GM19035 (cell line): ENCODE data around the gene KCND3.
"Not testable (repeated sequence)": the region's sequence is repeated elsewhere in the genome, so short reads cannot be mapped to it uniquely, and the experiment has no call there.

ENCODE experiments used
- ATAC-seq: cut with Tn5 transposase; IDR thresholded peaks from one replicate; pipeline ENCODE4 v1.9.1; 2021; ENCODE audit not compliant: unreplicated experiment

The KCND3 gene

DNA sequence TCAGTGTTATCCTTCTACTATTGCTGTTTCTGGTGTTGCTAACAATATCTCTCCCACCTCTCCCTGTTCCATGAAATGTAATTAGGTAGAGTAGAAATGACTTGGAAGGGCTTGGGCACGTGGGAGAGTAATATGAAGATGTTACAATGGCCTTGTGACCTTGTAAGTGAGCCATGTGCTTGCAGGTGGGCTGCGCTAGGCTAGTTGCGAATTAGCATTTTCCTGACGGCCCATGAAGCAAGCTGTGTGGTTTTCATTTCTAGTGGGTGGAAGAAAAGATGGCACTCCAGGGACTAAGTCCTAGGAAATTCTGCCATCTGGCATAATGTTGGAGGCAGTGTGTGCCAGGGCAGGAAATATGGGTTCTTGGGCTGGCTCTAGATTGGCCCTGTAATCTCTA, 241.5 kb downstream of the KCND3 start:
- ATAC-seq = no peak

DNA sequence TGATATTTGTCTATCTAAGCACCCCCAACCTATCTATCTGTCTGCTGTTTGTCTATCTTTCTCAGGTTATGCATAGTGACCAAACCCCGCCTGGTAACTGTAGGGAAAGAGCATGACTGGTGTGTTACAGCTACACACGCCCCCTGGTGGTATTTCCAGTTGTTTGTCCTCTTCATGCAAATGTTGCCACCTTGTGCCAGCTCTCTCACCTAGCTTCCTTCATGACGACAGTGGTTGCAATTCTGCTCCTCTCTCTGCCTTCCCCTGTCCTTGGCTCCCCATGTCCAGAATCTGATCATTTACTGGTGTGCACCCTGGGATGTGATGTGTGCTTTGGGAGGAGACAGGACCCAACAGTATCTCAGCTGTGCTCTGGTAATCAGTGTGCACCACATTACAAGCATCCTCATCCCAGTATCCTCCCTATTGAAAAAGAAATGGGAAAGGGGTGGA, 242.2 kb downstream of the KCND3 start:
- ATAC-seq = no peak

DNA sequence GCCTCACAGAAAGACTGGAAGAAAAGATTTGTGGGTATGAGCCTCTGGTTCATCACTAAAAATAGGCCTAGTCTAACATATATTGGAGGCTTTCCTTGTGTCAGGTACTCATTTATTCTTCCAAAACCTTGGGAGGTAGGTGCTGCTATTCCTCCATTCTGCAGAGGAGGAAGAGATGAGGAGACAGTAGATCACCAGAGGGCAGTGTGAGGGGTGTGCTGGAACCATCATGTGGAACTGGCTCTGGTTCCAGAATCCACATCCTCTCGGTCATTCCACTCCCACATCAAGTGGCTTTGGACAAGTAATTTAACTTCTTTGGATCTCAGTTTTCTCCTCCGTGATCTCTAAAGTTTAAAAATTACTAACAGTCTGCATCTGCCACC, 242.9 kb downstream of the KCND3 start:
- ATAC-seq = no peak

DNA sequence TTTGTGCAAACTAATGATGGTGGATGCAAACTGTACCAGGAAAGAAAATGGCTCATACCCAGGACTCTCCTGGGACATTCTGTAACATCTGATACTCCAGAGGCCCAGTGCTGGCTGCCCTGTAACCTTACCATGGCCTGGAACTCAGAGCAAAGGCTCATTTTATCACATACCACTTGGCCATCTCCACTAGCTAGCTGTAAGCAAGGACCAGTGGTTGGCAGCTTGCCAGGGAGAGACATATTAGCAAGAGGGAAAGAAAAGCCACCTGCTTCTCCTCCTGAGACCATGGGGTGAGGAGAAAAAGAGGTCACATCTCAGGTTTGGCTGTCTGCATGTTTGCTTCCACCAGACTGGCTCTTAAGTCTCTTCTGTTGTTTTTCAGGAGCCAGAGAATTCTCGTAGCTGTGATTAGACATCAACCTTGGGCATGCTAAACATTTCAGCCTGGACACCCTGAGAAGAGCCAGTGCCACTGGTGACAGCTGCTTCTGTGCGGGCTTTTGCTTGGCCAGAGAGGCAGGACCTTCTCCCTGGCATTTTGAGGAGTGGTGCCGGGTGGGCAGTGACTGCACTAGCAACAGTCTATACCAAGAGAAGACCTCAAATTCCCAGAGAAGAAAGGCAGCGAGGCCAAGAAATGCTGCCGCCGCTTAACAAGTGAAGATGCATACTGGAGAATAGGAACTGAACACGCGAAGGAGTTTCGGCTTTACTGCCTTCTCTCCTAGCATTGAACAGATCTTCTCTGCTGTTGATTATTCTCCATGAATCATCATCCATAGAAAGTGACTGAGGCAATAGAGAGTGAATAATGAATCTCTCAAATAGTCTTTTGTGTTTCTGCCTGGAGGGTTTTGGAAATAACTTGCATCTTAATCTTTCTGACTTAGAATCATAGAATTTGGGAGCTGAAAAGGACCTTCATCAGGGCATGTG, 243.5 kb downstream of the KCND3 start:
- no peak for ATAC-seq

DNA sequence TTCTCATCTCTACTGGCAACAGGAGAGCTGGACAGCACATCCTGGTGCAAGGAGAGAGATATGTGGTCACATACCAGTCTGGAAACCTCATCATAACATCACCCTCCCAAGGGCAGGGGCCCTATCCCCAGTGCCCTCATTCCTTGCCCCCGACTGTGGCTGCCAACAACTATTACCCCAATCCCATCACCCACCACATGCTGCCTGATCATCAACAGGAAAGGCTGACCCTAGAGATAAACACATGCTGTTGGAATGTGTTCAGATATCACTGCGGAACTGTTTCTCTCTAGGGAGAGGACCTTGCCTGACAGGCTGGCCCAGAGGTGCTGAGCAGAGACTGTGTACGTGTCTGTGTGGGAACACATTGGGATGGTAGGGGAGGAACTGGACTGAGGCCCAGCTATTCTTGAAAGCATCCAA, 245.8 kb downstream of the KCND3 start:
- no peak for ATAC-seq

DNA sequence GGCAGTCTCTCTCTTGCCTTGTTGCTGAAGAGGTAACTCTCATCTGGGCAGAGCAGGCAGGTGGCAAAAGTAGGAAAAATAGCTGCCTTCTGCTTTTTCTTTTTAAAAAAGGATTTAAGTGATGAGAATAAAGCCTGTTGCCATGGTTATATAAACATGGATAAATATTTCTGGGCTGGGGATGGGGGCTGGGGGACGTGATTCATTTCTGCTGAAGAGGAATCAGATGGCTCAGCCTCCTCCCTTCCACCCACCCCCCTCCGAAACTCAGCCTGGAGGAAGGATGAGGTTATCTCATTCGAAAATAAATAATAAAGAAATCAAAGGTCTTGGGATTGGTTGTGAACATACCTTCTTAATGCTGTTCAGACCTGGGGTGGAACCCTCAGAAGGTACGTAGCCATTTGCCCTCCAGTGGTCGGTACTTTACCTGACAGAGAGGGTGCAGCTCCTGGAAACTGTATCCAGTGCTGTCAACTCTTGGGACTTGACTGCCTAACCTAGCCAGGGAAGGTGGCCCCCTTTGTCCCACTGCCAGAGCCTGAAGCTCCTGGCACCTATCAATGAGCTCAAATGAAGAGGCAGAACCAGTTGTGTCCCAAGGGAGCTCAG, 246.4 kb downstream of the KCND3 start:
- ATAC-seq = no peak

DNA sequence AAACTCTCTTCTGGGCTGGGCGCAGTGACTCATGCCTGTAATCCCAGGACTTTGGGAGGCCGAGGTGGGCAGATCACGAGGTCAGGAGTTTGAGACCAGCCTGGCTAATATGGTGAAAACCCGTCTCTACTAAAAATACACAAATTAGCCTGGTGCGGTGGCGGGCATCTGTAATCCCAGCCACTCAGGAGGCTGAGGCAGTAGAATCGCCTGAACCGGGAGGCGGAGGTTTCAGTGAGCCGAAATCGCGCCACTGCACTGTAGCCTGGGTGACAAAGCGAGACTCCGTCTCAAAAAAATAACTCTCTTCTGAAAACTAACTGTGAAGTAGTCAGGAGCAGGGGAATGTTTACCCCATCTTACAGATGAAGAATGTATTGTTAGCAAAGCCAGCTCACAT, 247.2 kb downstream of the KCND3 start:
- not testable (repeated sequence) for ATAC-seq

DNA sequence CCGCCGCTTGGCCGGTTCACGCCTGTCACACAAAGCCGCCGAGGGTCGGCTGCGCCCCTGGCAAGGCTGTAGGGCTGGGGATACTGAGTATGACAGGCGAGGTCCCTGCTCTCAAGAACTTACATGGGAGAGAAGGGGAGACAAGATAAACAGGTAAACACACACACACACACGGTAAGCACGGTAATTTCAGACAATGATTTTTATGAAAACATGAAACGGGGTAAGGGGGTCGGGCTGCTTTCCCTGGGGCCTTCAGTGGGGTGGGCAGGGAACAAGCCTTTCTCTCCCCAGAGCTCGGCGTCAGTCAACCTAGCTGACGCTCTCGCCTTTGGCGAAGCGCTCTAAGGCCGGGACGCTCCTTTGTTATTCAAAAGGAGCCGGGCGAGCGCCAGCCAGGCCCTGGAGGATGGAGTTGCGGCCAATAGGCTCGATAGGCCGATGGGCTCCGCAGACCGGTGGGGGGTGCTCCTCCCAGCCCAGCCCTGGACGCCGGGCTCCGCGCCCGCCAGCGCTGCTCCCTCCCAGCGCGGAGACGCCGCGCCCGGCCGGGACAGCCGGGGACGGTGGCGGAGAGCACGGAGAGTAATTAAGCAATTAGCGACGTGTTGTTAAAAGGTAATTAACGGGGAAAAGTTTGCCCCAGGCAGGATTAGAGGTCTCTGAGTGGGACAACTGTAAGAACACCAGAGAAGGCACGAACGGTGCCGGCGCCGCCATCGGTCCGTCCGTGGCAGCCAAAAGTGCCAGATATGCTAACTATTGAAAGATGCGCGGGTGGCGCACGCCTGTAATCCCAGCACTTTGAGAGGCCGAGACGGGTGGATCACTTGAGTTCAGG, 249.3 kb downstream of the KCND3 start:
- ATAC-seq = no peak

DNA sequence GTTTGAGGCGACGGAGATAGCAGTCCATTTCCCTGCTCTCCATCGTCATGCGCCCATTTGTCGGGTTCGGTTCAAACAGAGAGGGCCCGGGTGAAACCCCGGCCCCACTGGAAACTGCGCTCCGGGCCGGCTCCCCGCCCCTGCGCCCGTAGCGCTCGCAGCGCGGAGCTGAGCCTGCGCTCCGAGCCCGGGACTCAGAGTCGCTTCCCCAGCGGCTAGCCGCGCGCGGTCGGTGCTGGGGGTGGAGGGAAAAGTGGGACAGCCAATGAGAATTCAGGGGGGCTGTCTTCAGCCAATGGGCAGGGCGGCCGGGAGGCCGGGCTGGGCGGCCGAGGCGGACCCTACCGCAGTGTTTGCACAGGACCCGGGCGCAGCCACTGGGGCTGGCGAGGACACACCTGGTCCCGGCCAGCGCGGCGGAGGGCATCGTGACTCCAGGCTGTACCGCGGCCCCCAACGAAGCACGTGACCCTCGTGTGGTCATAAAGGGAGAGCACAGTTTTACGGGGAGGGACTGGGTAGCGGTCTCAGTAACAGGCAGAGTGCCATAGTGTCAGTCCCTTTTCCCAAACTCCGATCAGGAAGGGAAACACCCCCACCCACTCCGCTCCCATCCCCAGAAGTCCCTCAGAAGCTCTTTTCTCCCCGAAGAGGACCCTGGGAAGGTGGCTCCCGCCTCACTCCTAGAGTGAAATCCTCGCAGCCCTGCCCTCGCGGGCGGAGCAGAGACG, 250.1 kb downstream of the KCND3 start, which contains the start of gene INKA2:
Gene INKA2, minus strand, starts transcription at position 202 of the 731 bp plus-strand sequence. Its CDS starts 153 bp downstream, at position 49.
- peak; percentile 87 for ATAC-seq

DNA sequence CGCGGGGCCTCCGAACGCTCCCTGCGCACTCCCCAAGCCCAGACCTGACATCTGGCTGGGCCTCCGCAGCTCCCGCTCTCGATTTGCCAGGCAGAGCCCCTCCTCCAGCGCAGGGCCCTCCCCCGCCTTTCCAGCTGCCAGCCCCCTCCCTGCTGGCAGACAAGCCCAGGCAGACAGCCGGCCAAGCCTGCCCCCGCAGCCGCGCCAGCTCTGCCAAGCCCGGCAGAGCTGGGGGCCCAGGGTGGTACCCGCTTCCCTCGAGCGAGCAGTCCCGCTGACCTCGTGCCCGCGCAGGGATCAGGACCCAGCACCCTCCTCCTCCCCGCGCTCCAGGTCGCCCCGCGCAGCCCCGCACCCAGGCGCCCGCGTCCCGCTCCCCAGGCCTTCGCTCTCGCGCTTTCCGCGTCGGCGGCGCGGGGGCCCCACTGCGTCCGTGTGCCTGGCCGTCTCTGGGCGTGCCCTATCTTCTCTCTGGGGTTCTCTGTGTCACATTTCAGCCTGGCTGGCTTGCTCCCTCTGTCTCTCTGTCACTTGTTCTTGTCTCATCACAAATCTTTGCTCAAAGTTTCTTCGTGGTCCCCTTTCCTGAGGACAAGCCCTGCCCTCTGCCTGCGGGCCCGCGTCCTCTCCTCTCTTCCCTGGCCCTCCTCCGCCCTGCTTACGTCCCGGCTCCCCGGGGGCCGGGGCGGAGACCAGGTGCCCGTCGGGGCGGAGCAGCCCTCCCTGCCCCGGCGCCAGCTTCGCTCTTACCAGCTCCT, 250.9 kb downstream of the KCND3 start:
- ATAC-seq = peak; percentile 49

DNA sequence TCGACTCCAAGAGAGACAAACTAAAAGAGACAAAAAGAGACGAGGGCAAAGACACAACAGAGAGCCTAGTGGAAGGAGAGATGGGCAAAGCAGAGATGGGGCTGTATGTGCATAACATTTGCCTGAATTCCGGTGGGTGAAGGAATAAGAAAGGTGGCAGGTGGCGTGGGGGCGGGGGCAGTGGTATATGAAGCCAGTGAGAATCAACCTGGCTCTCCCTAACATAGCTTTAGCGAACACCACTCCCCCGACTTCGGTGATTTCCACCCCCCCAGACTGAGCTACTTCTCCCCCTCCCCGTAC, 251.4 kb downstream of the KCND3 start:
- ATAC-seq = no peak

DNA sequence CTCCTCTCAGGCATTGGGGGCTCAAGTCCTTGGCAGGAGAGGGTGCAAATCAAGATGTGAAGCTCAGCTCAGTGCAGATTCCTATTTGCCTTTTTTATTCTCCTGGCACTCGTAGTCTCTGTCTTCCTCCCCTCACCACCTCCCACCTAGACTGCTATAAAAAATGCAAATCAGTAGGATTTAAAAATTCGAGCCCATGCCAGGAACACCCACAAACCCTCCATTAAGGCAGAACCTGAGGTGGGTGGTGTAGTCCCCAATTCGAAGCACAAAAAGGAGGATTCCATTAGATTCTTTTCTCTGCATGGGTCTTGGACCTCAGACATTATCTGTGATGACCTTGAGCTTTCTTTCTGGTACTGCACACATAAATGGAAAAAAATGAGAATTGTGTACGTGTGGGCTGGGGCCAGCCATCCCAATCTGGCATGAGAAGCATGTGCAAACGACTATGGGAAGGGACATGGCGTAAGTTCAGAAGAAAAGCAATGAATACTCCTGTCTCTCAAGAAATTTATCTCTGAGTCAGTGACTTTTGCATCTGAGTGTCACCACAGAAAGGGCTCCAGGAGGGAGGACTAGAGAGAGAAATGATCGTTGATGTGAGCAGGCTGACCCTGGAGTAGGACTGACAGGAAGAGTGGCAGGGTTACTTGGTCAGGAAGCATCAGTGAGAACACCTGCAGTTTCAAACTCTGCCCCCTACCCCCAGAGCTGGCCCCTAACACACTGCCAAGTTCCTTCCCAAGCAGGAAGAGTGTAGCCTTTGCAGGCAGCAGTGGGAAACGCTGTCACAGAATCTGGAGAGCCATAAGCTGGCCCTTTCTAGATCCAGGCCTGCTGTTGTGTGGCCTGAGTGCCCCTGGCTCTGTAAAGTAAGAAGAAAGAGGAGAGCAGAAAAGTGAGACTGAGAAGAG, 252.0 kb downstream of the KCND3 start:
- no peak for ATAC-seq

DNA sequence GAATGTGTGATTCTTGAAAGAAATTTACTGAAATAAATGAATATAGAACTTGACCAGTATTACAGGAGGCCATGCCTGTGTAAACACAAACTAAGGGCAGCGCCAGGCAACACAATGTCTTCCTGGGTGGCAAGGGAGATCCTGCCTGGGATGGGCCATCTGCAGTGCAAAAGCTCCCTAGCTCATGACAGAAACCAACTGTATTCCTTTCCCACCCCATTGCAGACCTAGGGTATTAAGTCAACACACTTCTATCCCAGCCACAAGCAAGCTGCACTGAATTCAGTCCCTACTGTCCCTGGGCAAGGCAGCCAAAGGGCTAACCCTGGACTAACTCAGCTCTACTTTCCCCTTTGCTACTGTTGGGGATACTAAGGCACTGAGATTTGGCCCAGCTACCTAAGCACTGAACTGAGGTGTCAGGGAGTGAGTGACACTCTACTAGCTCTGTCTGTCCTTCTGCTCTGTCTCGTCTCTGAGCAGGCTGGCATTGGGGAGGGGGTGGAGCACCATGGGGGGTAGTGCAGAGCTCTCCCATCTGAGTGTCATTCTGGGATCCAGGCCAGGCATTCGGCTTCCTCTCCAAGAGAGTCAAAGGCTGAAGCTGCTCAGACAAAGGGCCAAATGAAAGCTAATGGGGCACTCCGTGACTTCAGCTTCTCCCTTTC, 252.8 kb downstream of the KCND3 start:
- ATAC-seq = no peak

DNA sequence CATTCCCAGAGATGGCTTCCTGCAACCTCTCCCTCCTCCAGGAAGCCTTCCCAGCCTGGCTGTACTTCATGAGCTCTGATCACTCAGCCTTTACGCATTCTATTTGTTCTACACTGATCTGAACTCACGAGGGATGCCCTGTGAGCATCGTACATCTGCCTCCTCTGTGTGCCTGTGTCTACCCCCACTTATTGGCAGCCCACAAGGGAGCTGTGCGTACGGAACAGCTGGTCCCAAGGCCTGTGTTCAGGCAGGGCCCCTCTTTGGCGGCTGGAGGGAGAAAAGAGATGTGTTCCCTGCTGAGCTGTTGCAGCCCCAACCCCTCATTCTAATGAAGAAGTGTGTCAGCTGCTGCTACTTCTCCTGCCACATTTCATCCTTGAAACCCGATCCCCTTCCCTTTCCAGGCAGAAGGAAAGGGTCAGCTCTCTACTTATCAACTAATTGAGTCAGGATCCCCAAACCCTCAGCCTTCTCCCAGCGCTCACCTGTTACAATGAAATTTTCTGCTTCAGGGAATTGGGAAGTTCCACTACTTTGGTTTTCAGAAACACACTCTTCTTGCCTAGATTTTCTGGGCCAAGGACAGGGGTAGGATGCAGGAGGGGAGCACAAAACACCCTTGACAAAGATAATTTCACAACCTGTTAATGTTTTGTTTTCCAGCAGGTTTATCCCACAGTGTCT, 253.5 kb downstream of the KCND3 start:
- no peak for ATAC-seq

DNA sequence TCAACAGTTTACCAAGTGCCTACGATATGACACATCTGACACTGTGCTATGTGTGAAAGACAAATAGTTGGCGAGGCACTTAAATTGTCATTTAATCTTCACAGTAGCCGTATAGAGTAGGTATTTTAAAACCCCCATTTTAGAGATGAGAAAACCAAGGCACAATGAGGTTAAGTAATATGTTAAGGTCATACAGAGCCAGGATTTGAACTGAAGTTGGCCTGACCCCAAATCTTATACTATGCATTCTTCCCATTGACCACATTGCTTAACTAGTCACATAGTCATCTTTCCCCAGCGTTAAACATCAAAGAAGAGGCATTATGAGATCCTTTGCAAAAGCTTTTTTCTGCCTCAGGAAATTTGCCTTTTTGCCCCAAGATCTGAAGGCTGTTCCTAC, 254.1 kb downstream of the KCND3 start:
- no peak for ATAC-seq

DNA sequence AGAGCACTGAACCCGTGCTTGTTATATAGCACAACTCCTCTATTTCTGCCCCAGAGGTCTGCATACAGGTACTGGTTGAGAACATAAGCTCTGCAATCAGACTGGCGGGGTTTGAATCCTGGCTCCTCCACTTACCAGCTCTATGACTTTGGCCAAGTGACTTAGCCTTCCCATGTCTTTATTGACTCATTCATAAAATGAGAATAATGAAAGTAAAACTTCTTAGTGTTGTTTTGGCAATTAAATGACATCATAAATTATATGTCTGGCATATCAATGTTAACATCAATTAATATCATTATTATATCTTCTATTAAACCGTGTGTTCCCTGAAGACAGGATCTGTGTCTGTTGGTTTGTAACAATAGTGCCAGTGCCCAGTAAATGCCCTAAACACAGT, 254.6 kb downstream of the KCND3 start:
- no peak for ATAC-seq

DNA sequence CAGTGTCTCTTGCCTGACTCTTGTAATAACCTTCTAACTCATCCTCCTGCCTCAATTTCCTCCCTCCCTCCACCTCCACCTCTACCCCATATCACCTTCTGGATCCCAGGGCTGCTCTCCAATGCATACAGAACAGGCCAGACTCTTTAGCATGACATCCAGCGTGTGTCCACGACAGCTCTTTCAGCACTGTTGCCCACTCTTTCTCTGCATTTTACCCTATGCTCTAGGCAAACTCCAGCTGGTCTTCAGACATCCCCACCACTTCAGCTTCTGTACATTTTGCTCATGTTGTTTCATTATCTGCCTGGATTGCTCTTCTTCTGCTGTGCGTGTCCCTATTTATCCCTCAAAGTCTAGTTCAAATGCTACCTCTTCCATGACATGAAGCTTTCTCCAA, 255.0 kb downstream of the KCND3 start:
- ATAC-seq = no peak

DNA sequence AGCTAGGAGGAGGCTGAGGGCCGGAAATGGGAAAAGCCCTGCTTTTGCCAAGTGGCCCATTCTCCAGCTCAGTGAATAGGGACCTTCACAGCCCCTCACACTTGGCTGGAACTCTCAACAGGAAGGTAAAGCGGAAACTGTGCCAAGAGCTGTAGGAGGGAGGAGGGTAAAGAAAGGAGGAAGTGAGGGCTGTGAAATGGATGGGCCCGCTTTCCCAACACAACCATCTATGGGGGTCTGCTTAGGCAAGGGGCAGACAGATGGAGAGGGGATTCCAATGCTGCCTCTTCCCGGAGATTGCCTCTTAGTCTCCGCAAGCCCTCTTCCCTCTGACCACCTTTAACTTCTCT, 255.5 kb downstream of the KCND3 start:
- ATAC-seq = no peak
